Measurements from ENCODE around the gene RAB7B.

Gene RAB7B

GRCh38 chr1:206041640-206042039 lies 38.4 kb upstream of the RAB7B start:
- no peak overlapping the region for H3K4me3 ChIP-seq (ENCODE audit: low read length)
- no peak for TF ChIP-seq CTCF (conservative IDR thresholded peaks at IDR 0.05; ENCODE audit: low read length)
- DNase-seq (ENCODE audit: low read depth) = no peak

- DNase-seq (ENCODE audit: low read depth) = no peak
- TF ChIP-seq CTCF (conservative IDR thresholded peaks at IDR 0.05; ENCODE audit: low read length) = no peak
- no peak overlapping the region for H3K4me3 ChIP-seq (ENCODE audit: low read length)
Observed at GRCh38 chr1:206040328-206040727, 37.1 kb upstream of the RAB7B start.

GRCh38 chr1:206039046-206039973 lies 36.1 kb upstream of the RAB7B start:
- DNase-seq (ENCODE audit: low read depth) = no peak
- no peak for TF ChIP-seq CTCF (conservative IDR thresholded peaks at IDR 0.05; ENCODE audit: low read length)
- no peak overlapping the region for H3K4me3 ChIP-seq (ENCODE audit: low read length)

GRCh38 chr1:206037581-206037980 lies 34.4 kb upstream of the RAB7B start:
- H3K4me3 ChIP-seq (ENCODE audit: low read length) = no peak overlapping the region
- TF ChIP-seq CTCF (conservative IDR thresholded peaks at IDR 0.05; ENCODE audit: low read length) = no peak

GRCh38 chr1:206036663-206037455 lies 33.7 kb upstream of the RAB7B start:
- no peak overlapping the region for H3K4me3 ChIP-seq (ENCODE audit: low read length)
- no peak for TF ChIP-seq CTCF (conservative IDR thresholded peaks at IDR 0.05; ENCODE audit: low read length)
- DNase-seq (ENCODE audit: low read depth) = no peak

More at GRCh38 chr1:206037581-206037980, 34.4 kb upstream of the RAB7B start:
- no peak for DNase-seq (ENCODE audit: low read depth)

- no peak for DNase-seq (ENCODE audit: low read depth)
- no peak for TF ChIP-seq CTCF (conservative IDR thresholded peaks at IDR 0.05; ENCODE audit: low read length)
- no peak overlapping the region for H3K4me3 ChIP-seq (ENCODE audit: low read length)
Observed at GRCh38 chr1:206035027-206035426, 31.8 kb upstream of the RAB7B start.
